Caco-2 (cell line): ENCODE measurements around the gene APH1B. TPM values are rescaled to one million over a fixed set of nuclear protein-coding genes. Genes with fewer than 3 reads are reported as not detected.

Experiments
- BruUV-seq: library from RNA; stranded (reverse); fragments of 400-500 nt; replicated peaks from 2 replicates; lab custom pipeline; 2021; lab: Mats Ljungman, UMichigan
- CTCF ChIA-PET: fragments of 300-600 bp; sonication (Branson Sonifier 250); formaldehyde crosslinking; loops from one replicate; lab custom pipeline; 2022; ENCODE audit warnings: antibody characterized with exemption; lab: Charles Lee
- POLR2A ChIA-PET: fragments of 300-600 bp; sonication (Branson Sonifier 250); formaldehyde crosslinking; loops from one replicate; lab custom pipeline; 2022; ENCODE audit warnings: antibody characterized with exemption; lab: Charles Lee
- DNase-seq, 2 experiments: peaks; one replicate each; pipeline versions ENCODE4 v3.0.0 to v3.0.0-alpha.2; 2020 to 2022
- H3K27me3 ChIP-seq: replicated peaks from 2 replicates; pipeline ENCODE4 v1.6.0; 2011; ENCODE audit warnings: low read length; ENCODE audit not compliant: control insufficient read depth, insufficient read depth
- H3K36me3 ChIP-seq: 2 replicates; pipeline ENCODE4 v1.5.1; 2011; ENCODE audit warnings: low read length; ENCODE audit not compliant: control insufficient read depth, insufficient read depth
- H3K4me1 ChIP-seq: fragments of 250-450 bp; sonication (Bioruptor Pico); 2 replicates; pipeline ENCODE4 v1.5.1; 2020; ENCODE audit warnings: mild to moderate bottlenecking
- H3K4me3 ChIP-seq: 2 replicates; pipeline ENCODE4 v1.5.1; 2011; ENCODE audit warnings: low read depth, mild to moderate bottlenecking, control low read depth, low read length
- H3K9me3 ChIP-seq: fragments of 250-450 bp; sonication (Bioruptor Pico); 2 replicates; pipeline ENCODE4 v1.5.1; 2020; ENCODE audit warnings: mild to moderate bottlenecking, moderate library complexity
- H3K27ac Mint-ChIP-seq: one replicate; pipeline ENCODE4 v1.8.0; 2022; ENCODE audit warnings: mixed read lengths; ENCODE audit not compliant: unreplicated experiment
- H3K27me3 Mint-ChIP-seq: one replicate; pipeline ENCODE4 v1.8.0; 2022; ENCODE audit warnings: mixed read lengths; ENCODE audit not compliant: insufficient read depth, unreplicated experiment
- H3K36me3 Mint-ChIP-seq: one replicate; pipeline ENCODE4 v1.8.0; 2022; ENCODE audit warnings: mild to moderate bottlenecking, mixed read lengths; ENCODE audit not compliant: insufficient read depth, unreplicated experiment
- H3K4me1 Mint-ChIP-seq: one replicate; pipeline ENCODE4 v1.8.0; 2022; ENCODE audit warnings: low read depth, mixed read lengths; ENCODE audit not compliant: unreplicated experiment
- H3K4me3 Mint-ChIP-seq: one replicate; pipeline ENCODE4 v1.8.0; 2022; ENCODE audit warnings: mild to moderate bottlenecking, moderate library complexity, mixed read lengths; ENCODE audit not compliant: unreplicated experiment
- H3K9me3 Mint-ChIP-seq: one replicate; pipeline ENCODE4 v1.8.0; 2022; ENCODE audit warnings: mixed read lengths; ENCODE audit not compliant: unreplicated experiment
- intact Hi-C: fragments of 100-400 bp; cut with micrococcal nuclease; formaldehyde crosslinking; loops from one replicate; pipeline ENCODE4 v1.10.0; 2022; ENCODE audit not compliant: unreplicated experiment
- total RNA-seq: library from RNA; stranded (reverse); gene quantifications from 2 replicates; pipeline ENCODE4 v1.2.3, GENCODE V29; 2022
- TF ChIP-seq, protein P1 (sequence below), 2 experiments: fragments of 200-600 bp in 1 of 2; IDR thresholded peaks; 1 replicate in 1 of 2; 2 replicates in 1 of 2; pipeline versions ENCODE4 v1.5.1 to v1.8.0; 2011 to 2022; ENCODE audit warnings: antibody characterized with exemption in 1 of 2, control low read depth in 1 of 2, inconsistent platforms in 1 of 2, low read depth in 1 of 2, low read length in 1 of 2, mild to moderate bottlenecking in 1 of 2, moderate library complexity in 1 of 2; ENCODE audit not compliant: insufficient read depth in 1 of 2, severe bottlenecking in 1 of 2, unreplicated experiment in 1 of 2

APH1B gene
- total RNA-seq, 1 experiment from 2014 or later, result 17.3 TPM

DNA sequence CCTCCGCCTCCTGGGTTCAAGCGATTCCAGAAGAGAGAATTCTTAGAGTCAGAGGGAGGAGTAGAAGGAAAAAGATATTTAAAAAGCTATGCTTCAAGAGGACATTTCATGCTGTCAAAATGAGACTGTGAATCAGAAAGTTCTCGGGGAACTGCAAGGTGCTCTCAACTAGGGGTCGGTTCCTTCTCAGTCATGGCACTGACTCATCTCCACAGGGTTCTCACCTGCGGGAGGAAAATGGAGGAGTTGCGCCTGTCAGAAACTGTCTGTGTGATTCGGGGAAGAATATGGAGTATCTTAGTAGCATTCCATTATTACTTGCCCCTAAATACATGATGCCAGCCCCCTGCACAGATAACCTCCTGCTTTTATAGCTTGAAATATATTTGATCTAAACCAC, 47.4 kb downstream of the APH1B start:
- TF ChIP-seq, protein P1, sequence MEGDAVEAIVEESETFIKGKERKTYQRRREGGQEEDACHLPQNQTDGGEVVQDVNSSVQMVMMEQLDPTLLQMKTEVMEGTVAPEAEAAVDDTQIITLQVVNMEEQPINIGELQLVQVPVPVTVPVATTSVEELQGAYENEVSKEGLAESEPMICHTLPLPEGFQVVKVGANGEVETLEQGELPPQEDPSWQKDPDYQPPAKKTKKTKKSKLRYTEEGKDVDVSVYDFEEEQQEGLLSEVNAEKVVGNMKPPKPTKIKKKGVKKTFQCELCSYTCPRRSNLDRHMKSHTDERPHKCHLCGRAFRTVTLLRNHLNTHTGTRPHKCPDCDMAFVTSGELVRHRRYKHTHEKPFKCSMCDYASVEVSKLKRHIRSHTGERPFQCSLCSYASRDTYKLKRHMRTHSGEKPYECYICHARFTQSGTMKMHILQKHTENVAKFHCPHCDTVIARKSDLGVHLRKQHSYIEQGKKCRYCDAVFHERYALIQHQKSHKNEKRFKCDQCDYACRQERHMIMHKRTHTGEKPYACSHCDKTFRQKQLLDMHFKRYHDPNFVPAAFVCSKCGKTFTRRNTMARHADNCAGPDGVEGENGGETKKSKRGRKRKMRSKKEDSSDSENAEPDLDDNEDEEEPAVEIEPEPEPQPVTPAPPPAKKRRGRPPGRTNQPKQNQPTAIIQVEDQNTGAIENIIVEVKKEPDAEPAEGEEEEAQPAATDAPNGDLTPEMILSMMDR (IDR thresholded peaks at IDR 0.05; ENCODE audit: insufficient read depth in 1 of 2, low read depth in 1 of 2, low read length in 1 of 2, severe bottlenecking in 1 of 2, unreplicated experiment in 1 of 2), result no peak
- H3K9me3 ChIP-seq, result no peaks in the 10 kb centered on the region
- no peaks in the 10 kb centered on the region for H3K4me1 Mint-ChIP-seq
- POLR2A ChIA-PET, result no interaction called here
- no peak for DNase-seq
- H3K27ac Mint-ChIP-seq, result no peak overlapping the region
- H3K9me3 Mint-ChIP-seq, result no peaks in the 10 kb centered on the region
- CTCF ChIA-PET, result no interaction called here
- no peaks in the 10 kb centered on the region for H3K36me3 Mint-ChIP-seq
- no peak overlapping the region for H3K4me3 Mint-ChIP-seq
- no peaks in the 10 kb centered on the region for H3K27me3 Mint-ChIP-seq
- no peaks in the 10 kb centered on the region for H3K36me3 ChIP-seq
- no peak overlapping the region for H3K4me3 ChIP-seq
- no TSS peak for BruUV-seq
- H3K4me1 ChIP-seq, result no peaks in the 10 kb centered on the region
- intact Hi-C loops, result no loop called here
- H3K27me3 ChIP-seq, result no peaks in the 10 kb centered on the region

DNA sequence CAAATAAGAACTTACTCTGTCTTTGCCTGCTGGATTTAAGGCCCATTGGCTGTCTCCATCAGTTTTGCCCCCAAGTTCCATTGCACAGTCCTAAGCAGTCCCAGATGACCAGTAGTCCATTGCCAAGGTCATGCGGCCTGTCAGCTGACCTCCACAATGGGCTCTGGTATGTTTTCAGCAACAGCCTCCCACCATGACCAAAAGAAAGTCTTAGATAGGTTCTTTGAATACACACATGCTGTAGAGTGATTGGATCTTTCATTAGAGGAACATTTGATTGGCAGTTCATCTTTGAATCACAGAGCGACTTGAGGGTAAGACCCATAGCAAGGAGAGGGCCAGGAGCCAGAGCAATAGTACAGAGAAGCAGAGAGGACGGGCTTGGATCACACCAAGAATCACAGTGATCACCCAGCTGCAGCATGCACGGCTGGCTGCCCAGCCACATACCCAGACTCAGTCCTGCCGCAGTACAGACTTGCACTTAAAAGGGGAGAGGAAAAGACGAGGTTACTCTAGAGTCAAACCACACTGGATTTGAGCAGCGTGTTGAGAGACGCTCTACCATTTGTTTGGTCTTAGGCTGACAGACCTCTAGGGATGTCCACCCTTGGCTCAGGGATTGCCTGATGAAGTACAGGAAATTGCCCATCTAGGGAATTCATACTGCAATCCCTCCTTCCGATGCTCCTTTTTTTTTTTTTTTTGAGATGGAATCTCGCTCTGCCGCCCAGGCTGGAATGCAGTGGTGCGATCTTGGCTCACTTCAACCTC, 50.4 kb downstream of the APH1B start:
- Mint-ChIP-seq H3K9me3 (no peaks in the 10 kb centered on the region), H3K36me3 (no peaks in the 10 kb centered on the region), H3K4me3 (no peak overlapping the region), H3K27me3 (no peaks in the 10 kb centered on the region), H3K27ac (no peak overlapping the region), H3K4me1 (no peaks in the 10 kb centered on the region)
- CTCF ChIA-PET, result no interaction called here
- no peaks in the 10 kb centered on the region for H3K4me1 ChIP-seq
- intact Hi-C loops, result no loop called here
- BruUV-seq, result no TSS peak
- TF ChIP-seq, protein P1 (IDR thresholded peaks at IDR 0.05; ENCODE audit: insufficient read depth in 1 of 2, low read depth in 1 of 2, low read length in 1 of 2, severe bottlenecking in 1 of 2, unreplicated experiment in 1 of 2), result no peak
- no peaks in the 10 kb centered on the region for H3K9me3 ChIP-seq
- no peaks in the 10 kb centered on the region for H3K36me3 ChIP-seq
- no peaks in the 10 kb centered on the region for H3K27me3 ChIP-seq
- H3K4me3 ChIP-seq, result no peak overlapping the region
- no peak for DNase-seq
- POLR2A ChIA-PET, result no interaction called here

DNA sequence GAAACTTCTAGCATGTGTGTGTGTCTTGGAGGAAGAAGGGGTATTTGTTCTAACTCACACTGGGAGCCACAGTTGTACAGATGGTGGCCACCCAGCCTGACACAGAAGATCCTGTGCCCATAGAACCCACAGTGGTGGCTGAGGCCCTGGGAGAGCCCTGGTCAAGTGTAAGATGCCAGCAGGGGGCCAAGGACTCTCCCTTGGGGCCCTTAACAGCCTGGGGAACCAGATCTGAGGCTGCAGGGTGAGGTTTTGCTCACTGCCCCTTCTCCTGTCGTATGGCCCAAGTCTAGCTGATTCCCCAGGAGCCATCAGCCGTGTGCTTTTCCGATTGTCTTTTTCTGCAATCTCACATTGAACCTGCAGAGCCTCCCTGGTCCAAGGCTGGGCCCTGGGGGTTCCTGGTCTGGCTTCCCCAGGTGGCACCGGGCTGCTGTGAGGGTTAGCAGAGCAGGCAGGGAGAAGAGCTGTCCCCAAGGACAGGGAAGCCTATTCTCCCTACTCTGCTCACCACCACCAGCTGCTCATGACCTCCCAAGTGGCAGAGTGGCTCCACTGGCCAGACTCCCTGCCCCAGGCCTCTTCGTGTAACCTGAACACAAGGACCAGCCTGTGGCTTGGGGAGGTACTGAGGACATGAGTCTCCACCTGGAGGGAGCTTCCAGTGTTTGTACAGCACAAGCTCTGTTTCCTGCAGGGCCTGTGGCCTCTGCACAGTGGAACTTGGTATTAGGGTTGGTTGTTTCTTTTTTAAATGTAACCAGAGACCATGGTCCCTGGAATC, 52.4 kb downstream of the APH1B start:
- no peaks in the 10 kb centered on the region for H3K4me1 Mint-ChIP-seq
- intact Hi-C loops, result no loop called here
- H3K27me3 Mint-ChIP-seq, result no peaks in the 10 kb centered on the region
- no TSS peak for BruUV-seq
- no peaks in the 10 kb centered on the region for H3K27me3 ChIP-seq
- no peaks in the 10 kb centered on the region for H3K36me3 ChIP-seq
- H3K9me3 Mint-ChIP-seq, result no peaks in the 10 kb centered on the region
- H3K4me3 Mint-ChIP-seq, result no peak overlapping the region
- TF ChIP-seq, protein P1 (IDR thresholded peaks at IDR 0.05; ENCODE audit: insufficient read depth in 1 of 2, low read depth in 1 of 2, low read length in 1 of 2, severe bottlenecking in 1 of 2, unreplicated experiment in 1 of 2), result no peak
- H3K4me1 ChIP-seq, result no peaks in the 10 kb centered on the region
- no peak overlapping the region for H3K27ac Mint-ChIP-seq
- no peaks in the 10 kb centered on the region for H3K9me3 ChIP-seq
- no peaks in the 10 kb centered on the region for H3K36me3 Mint-ChIP-seq
- POLR2A ChIA-PET, result no interaction called here
- no peak for DNase-seq
- CTCF ChIA-PET, result no interaction called here
- H3K4me3 ChIP-seq, result no peak overlapping the region
